Activated T-cell treated with anti-CD3 and anti-CD28 coated beads, Interleukin-2, amount 50 U/mL, for 48 hours (primary cell): Measurements from ENCODE around the gene NUBPL.

Experiments used
- DNase-seq, 2 experiments: peaks; one replicate each; pipeline ENCODE4 v3.0.0-alpha.2; 2020

NUBPL gene

GRCh38 chr14:31561155-31561846 lies at the start of gene NUBPL:
Gene NUBPL, plus strand, starts transcription at chr14:31561404. Its CDS starts 36 bp downstream, at chr14:31561440.
- DNase-seq, result peak; percentile 95 to 97

- no peak for DNase-seq
These were observed 34.1 kb upstream of the NUBPL start for GRCh38 chr14:31527087-31527486.

GRCh38 chr14:31527546-31527945 lies 33.7 kb upstream of the NUBPL start:
- no peak for DNase-seq

- DNase-seq, result no peak
These were observed 32.2 kb upstream of the NUBPL start for GRCh38 chr14:31529053-31529452.

GRCh38 chr14:31530136-31530535 lies 31.1 kb upstream of the NUBPL start:
- no peak for DNase-seq

- DNase-seq, result no peak
These were observed 24.8 kb upstream of the NUBPL start for GRCh38 chr14:31536201-31536960.

- no peak for DNase-seq
These were observed 19.5 kb upstream of the NUBPL start for GRCh38 chr14:31541702-31542101.

- no peak for DNase-seq
These were observed 17.0 kb upstream of the NUBPL start for GRCh38 chr14:31543969-31544799.

GRCh38 chr14:31544816-31545215 lies 16.4 kb upstream of the NUBPL start:
- no peak for DNase-seq

- DNase-seq, result no peak
These were observed 15.9 kb upstream of the NUBPL start for GRCh38 chr14:31545328-31545727.

- no peak for DNase-seq
These were observed 11.4 kb upstream of the NUBPL start for GRCh38 chr14:31549817-31550216.

GRCh38 chr14:31550589-31550988 lies 10.6 kb upstream of the NUBPL start:
- no peak for DNase-seq

GRCh38 chr14:31556191-31556590 lies 5.0 kb upstream of the NUBPL start:
- DNase-seq, result no peak

- DNase-seq, result no peak
These were observed 1.3 kb upstream of the NUBPL start for GRCh38 chr14:31559939-31560338.

- no peak for DNase-seq
These were observed 447 bp upstream of the NUBPL start for GRCh38 chr14:31560759-31561154.

GRCh38 chr14:31564194-31564593 lies 3.0 kb downstream of the NUBPL start:
- DNase-seq, result no peak

- DNase-seq, result no peak
These were observed 5.3 kb downstream of the NUBPL start for GRCh38 chr14:31566456-31566855.

GRCh38 chr14:31567655-31568054 lies 6.5 kb downstream of the NUBPL start:
- no peak for DNase-seq

GRCh38 chr14:31568161-31568560 lies 7.0 kb downstream of the NUBPL start:
- no peak for DNase-seq

GRCh38 chr14:31568671-31569070 lies 7.5 kb downstream of the NUBPL start:
- DNase-seq, result no peak

GRCh38 chr14:31572955-31573354 lies 11.8 kb downstream of the NUBPL start:
- DNase-seq, result no peak

GRCh38 chr14:31576949-31577348 lies 15.7 kb downstream of the NUBPL start:
- no peak for DNase-seq

- DNase-seq, result no peak
These were observed 17.1 kb downstream of the NUBPL start for GRCh38 chr14:31578266-31578665.
